ENCODE data around the gene VPS26B.

- no peak for TF ChIP-seq ZNF175 (CRISPR knock-in tag; IDR thresholded peaks at IDR 0.05; ENCODE audit: low read depth)
- no peak for TF ChIP-seq MAFG (tag; conservative IDR thresholded peaks at IDR 0.05)
- TF ChIP-seq CTCF (IDR thresholded peaks at IDR 0.05 in 2 of 3, conservative IDR thresholded peaks at IDR 0.05 in 1 of 3; ENCODE audit: insufficient read depth in 2 of 3, low read depth in 1 of 3, low read length in 3 of 3), result no peak
- TF ChIP-seq ZBTB17 (CRISPR knock-in tag; IDR thresholded peaks at IDR 0.05), result no peak
- no peak for TF ChIP-seq ATF2 (CRISPR knock-in tag; IDR thresholded peaks at IDR 0.05)
- TF ChIP-seq ZNF121 (CRISPR knock-in tag; conservative IDR thresholded peaks at IDR 0.05), result no peak
- no peak for TF ChIP-seq CBFB (CRISPR knock-in tag; IDR thresholded peaks at IDR 0.05)
- no peak for TF ChIP-seq ZC3H8 (IDR thresholded peaks at IDR 0.05)
- TF ChIP-seq CREB1 (IDR thresholded peaks at IDR 0.05), result no peak
- no peak for TF ChIP-seq CREB1 (CRISPR knock-in tag; IDR thresholded peaks at IDR 0.05)
- no peak for TF ChIP-seq NR3C1 (CRISPR knock-in tag; IDR thresholded peaks at IDR 0.05)
- TF ChIP-seq JUND (IDR thresholded peaks at IDR 0.05; ENCODE audit: borderline replicate concordance, low read depth, low read length), result no peak
- no peak for TF ChIP-seq JUND (tag; IDR thresholded peaks at IDR 0.05; ENCODE audit: borderline replicate concordance, low read depth, low read length)
- no peak for TF ChIP-seq POLR2A (conservative IDR thresholded peaks at IDR 0.05)
- TF ChIP-seq CEBPB (tag; IDR thresholded peaks at IDR 0.05), result no peak
Measured at GRCh38 chr11:134266841-134267251, 42.4 kb downstream of the VPS26B start.

Measured in K562 (cell line).